ENCODE results near the gene PLCL2.

PLCL2 gene

DNA sequence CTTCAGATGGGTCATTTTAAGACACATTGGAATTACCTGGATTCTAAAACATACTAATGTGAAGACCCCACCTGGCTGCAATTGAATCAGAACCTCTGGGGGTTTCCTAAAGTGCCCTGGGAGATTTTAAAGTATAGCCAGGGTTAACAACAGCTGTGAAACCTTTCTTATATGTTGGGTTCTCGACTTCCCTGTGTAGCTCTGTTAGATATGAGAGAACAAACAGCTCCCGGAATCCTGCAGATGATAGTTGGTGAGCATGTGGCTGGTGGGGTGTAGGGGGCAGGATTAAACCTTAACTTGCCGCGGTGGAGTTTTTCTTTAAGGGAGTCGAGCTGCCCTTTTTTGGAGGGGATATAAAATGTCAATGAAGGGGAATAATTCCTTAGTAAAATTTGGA is 12.1 kb downstream of the PLCL2 start:
- no peak for DNase-seq

DNA sequence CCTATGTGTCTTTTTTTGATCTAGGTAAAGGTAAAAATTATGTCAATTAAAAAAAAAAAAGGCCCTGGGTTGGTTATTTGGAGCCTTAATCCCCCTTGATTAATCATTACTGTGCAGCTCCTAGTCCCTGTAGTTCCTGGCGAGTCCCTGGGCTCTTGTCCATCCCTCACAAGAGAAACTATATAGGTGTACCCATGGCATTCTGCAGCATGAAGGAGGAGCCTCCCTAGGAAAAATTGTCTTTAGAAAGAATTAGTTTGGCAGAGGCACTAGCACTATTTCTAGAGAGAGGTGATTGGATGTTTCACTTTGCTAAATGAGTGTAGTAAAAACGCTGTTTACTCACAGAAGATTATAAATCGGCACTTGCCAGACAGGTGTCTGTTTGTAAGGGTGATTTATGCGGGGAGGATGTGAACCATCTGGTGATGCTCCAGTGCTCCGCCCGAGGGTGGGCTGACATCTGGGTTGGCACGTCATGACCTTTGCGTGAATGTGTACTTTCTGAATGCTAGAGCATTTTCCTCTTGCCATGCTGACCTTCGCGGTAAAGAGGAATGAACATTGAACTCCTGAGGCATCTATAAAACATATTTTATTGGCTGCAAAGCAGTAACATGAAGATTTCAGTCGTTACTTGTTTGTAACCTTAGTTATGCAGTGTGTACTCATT is 12.6 kb downstream of the PLCL2 start:
- DNase-seq: no peak

DNA sequence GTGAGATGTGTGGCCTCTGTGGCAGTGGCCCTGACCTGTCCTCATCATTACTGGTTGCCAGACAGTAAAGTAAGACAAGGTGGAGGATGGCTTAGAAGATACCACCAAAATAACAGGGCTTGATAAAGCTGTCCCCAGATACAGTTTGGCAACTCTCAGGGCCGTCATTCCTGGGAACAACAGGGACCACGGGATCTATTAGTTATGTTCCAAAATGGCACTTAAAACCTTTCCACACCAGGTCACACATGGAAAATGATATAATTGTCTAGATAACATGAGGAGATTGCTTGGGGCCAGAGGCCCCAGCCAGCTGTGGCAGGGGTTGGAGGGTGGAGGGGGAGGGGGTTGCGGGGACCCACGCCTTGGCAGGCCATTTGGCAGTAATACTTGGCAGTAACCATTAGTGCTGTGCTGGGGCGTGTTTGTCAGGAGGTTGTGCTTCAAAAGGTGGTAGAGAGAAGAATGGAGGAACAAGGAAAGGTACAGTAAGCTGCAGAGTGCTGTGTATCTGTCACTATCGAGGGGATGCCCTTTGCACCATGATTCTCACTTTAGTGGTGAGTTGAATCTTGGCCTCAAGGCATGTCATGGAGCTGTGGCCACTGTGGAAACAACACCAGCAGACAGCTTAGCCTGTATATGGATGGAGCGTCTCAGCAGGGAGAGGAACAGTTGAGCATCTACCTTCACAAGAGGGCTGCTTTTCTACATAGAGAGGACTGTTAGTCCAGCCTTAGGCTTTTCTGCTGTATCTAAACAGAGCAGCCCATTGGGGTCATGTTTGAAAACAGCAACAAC is 14.0 kb downstream of the PLCL2 start:
- no peak for DNase-seq

DNA sequence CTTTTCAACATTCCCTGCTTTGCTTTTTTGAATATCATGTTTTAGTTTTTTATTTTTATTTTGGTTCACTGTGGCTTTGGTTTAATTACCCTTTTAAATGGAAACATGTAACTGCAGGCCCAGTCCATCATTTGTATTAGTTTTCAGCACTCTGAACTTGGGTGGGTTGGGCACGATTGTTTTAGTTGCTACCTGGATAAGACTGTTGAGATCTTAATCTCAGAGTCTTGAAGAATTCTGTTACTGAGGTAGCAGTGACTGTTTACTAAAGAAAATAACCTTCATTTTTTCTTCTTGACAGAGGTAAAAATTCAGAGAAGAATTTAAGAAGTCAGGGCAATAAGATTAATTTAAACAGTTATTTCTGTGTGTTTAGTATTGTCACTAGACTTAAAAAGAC is 15.2 kb downstream of the PLCL2 start:
- DNase-seq: no peak

DNA sequence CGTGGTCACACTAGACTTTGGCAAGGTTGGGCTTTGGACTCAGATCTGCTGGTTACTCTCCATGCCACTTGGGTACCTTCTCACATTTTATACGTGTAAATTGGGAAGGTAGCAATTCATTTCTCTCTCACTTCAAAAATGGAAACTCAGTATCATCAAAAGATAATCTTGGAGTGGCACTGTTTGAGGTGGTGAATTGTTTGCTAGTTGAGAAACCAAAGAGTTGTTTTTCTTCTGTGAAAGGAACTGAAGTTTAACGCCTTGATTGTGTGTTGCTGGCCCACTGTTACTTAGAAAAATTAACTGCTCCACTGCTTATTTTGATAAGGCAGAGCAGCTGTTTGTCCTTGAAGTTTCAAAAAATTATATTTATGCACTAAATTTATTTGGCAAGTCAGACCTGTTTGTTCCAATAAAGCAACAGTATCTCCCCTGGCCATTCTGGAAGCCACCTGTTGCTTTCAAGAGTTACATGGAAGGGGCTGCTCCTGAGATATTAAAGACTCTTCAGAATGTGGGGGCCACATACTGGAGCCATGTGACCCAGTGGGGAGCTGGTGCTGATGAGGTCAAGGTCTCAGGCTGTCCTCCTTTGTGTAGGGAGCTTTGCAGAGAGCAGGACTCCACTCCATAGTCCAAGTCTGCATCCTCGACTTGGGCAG is 16.2 kb downstream of the PLCL2 start:
- no peak for DNase-seq

DNA sequence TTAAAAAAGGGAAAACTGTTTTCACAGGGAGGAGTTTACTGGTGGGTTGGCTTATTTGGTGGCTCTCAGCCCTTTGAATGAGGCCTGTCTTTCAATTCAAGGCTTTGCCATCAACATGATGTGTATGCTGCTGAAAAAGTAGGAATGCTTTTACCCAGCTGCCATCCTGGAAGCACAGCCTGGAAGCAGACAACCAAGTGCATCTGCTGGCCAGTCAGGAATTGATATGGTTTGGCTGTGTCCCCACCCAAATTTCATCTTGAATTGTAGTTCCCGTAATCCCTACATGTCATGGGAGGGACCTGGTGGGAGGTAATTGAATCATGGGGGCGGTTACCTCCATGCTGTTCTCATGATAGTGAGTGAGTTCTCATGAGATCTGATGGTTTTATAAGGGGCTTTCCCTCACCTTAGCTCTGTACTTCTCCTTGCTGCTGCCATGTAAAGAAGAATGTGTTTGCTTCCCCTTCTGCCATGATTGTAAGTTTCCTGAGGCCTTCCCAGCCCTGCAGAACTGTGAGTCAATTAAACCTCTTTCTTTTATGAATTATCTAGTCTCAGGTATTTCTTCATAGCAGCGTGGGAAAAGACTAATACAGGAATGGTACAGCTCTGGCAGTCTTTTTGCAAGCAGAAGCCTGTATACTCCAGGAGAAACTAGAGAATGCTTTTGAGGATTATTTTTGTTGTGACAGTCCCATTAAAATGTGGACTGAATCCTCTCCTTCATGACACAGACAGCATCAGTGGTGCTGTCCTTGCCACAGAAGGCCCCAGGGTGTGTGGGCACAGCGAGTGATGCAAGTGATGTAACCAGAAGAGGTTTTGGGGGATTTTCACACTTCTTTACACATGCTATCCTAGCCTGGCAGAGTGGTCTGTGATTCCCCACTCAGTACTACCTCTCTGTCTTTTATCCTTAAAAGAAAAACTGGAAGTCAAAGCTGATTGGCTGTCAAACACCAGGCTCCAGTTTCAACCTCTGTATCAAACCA is 20.0 kb downstream of the PLCL2 start:
- no peak for DNase-seq

DNA sequence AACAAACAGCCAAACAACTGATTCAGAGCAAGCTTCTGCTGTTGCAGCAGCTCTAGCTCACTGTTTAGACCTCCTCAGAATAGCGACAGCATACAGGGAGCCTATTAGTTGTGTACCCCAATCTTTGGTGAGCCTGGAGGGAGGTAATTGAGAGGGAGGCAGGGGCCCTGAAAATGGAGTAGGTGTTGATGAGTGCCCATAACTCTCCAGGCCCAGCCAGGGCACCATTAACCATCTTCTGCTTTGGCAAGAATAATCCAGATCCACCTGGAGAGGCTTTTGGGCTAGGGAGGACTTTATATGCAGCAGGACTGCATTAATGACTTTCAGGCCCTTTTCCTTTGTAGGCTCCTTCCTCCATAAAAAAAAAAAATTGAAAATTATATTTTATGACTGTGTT is 20.9 kb downstream of the PLCL2 start:
- DNase-seq: no peak

DNA sequence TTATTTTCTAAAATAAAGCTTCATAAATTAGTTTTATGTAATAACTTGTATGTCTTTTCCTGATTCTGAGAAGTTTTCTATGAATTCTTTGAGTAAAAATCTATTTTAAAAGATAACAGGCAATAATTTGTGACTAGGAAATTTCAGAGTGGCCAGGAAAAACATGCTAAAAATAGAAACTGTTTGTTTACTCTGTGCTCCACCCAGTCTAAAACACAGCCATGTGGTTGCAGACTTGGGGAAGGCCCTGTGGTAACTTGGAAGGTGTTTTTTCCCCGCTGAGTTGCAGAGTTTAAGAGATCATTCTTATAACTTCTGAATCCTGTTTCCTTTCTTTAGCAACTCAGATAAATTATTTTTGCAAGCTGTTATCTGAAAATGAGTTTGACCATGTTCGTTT is 21.9 kb downstream of the PLCL2 start:
- DNase-seq: no peak

DNA sequence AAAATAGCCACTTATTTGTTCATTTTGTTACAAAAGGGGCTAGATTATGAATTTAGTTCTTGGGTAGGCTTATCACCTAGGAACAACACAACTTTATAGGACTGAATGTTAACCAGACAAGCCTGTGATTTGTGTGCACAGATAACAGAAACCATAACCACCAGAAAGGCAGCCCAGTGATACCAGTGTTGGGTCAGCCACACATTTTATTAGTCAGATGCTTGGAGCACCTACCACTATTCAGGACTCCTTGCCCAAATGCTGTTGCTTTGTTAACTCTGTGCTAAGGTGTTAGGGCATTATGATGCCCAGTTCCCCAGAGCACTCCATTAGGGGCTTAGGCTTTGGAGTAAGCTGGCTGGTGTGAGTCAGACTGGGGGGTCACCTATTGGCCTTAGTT is 22.5 kb downstream of the PLCL2 start:
- no peak for DNase-seq

DNA sequence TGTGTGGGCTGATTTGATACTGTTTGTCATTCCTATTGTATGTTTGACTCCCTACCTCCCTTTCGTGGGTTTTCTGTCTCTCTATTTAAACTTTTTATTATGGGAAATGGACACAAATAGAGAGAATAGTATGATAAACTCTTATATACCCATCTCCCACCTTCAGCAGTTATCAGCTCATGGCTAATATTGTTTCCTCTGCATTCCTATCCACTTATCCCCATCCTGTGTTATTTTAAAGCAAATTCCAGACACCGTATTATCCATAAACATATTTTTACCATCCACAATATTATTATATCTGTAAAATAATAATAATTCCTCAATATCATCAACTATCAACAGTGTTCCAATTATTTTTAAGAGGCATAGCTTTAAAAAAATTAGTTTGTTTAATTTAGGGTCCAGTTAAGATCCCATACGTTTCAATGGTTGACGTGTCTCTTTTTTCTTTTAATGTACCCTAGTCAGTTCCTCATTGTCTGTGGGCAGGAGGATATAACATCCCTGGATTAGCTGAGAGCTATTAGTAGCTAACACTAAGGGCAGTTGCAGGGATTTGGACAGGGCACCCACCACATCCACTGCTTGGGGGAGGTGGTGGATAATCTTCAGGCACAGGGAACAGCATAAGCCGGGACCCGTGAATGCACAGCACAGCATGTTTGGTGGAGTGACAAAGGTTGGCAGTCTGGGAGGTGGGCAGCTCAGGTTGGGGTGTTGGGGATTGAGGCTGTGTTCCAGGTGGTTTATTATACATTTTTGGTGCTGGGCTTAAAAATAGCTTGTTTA is 23.5 kb downstream of the PLCL2 start:
- no peak for DNase-seq

DNA sequence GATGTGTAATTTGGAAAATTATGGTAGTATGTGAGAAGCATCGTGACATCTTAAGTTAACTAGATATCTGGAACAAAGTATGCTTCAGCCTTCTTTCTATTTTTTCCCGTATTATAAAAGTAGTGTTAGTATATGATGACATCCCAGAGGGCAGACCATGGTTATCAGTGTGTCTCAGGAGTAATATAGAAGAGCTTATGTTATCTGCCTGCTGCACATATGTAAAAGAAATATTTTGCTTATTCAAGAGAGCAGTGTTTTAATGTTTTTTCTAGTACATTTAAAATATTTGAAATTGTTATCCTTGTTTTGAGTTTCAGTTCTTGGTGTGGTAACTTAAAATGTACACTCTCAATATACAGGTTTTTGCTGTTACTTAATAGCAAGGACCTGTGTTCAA is 24.1 kb downstream of the PLCL2 start:
- DNase-seq: no peak

DNA sequence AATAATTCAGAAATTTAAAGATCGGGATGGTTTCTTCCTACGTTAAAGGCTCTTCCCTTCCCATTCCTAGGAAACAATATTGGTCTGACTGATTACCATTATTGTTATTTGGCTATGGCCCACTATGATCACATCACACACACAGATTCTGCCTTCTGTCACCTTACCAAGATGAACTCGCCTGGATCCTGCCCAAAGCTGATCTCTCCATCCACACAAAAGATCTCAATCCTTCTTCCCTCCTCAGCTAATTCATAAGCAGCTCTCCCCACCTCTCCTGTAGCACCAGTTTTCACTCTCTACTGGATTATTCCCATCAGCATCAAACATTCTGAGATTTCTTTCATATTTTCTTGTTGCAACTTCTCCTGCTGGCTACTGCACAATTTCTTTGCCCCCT is 25.0 kb downstream of the PLCL2 start:
- DNase-seq: no peak

DNA sequence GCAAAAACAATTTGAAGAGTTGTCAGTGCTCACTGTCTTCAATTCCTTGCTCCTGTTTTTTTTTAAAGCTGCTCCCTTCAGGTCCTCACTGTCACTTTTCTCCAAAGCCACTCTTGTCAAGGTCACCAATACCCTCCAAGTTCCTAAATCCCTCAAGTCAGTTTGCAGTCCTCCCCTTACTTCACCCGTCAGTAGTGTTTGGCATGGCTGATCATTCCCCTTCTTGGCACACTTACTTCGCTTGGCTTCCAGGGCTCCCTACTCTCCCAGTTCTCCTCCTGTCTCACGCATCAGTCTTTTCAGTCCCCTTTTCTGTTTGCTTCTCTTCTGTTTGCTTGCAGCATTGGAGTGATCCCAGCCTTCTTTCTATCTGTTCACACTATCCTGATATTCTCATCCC is 25.5 kb downstream of the PLCL2 start:
- no peak for DNase-seq

DNA sequence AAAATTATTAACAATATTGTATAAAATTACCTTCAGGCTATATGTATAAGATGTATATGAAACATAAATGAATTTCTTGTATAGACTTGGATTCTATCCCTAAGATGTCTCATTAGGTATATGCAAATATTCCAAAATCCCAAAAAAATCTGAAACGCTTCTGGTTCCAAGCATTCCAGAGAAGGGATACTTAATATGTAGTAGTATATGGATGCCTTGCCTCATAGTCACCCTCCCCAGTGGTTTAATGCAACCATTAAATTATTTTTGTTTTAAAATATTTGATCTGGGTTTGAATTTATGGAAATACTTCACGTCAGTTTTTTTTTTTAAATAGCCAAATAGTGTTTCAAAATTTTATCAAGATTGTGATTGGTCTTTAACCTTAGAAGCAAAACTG is 27.2 kb downstream of the PLCL2 start:
- no peak for DNase-seq

DNA sequence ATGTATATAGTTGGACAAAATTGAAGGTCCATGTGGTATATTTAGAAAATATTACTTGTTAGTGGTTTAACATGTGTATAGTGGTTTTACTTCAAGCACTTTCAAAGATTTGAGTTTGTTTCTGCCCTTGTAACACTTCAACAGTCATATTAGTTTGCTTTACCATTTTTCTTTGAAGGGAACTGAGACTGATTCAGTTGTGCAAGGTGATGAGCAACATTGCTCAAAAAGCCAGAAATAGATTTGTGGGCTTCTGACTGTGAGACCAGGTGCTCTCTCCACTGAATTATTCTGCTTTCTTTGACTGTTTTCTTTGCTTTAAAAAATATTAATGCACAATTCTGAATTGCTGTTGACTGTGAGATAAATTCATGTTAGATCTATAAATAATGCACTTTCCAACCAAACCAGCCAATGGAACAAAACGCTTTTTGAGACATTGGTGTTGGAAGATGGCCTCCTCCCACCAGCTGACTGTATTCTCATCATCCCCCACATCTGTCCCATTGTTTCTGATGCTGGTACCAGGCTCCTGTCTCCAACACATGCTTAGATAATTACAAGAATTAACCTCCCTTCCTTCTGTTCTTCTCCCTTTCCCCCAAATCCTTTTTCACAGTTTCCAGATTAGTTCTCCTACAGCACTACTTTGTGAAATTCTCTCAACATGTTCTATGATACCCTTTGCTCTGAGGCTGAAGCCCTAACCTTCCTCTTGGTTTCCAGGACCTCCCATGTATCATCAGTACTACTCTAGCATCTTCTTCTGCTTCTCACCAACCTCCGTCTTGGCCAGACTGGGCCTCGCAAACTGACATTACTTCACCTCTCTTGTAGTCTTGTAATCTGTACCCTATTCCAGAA is 27.9 kb downstream of the PLCL2 start:
- no peak for DNase-seq

DNA sequence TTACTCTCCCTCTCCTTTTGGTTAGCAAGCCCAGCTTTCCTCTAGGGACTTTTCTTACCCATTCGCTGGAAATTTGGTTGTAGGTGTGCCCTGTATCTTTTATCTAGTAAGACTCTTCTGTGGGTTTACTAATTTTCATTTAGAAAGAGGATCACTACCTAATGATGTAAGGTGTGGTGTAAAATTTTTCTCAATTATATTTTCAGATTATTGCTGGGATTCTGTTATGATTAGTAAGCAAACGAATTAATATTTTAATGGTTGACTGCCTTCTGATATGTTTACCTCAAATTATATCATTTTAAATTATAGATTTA is 28.5 kb downstream of the PLCL2 start:
- DNase-seq: no peak

DNA sequence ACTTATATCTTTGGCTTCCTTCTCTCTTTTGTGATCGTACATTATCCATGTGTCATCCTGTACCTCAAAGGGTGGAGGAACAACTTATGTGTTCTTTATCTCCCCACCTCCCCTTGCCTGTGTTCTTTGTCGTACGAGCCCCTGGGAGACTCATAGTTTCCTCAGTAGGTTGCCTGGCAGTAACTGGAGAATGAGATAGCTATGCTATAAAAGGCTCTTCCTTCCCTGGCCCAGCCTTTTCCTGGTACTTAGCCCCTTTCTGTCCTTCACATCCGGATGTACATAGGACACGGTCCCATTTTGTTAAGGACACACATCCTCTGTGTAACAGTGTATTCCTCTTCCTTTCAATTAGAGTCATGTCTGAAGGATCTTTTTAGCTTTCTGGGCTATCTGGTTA is 32.1 kb downstream of the PLCL2 start:
- DNase-seq: no peak

DNA sequence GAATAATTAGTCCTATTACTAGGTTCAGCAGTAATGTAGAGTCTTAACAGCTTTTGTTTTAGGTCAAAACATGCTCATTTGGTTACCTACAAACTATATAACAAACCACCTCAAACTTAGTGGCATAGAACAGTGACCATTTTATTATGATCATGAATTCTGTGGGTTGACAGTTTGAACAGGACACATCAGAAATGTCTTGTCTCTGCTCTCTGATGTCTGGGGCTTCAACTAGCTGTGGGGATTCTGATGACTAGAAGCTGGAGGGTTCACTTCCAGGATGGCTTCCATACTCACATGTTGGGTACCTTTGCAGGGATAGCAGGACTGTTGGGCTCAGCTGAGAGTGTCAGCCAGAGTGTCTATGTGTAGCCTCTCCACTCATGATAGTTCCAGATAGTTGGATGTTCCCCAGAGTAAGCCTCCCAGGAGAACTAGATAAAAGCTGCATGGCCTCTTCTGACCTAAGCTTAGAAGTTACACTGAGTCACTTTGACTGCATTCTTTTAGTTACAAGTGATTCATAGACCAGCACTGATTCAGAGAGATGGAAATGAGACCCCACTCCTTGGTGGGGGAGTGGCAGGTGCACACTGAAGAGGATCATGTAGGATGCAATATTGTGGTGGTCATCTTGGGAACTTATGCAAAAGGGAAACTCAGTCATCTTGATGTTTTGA is 32.6 kb downstream of the PLCL2 start:
- DNase-seq: no peak

DNA sequence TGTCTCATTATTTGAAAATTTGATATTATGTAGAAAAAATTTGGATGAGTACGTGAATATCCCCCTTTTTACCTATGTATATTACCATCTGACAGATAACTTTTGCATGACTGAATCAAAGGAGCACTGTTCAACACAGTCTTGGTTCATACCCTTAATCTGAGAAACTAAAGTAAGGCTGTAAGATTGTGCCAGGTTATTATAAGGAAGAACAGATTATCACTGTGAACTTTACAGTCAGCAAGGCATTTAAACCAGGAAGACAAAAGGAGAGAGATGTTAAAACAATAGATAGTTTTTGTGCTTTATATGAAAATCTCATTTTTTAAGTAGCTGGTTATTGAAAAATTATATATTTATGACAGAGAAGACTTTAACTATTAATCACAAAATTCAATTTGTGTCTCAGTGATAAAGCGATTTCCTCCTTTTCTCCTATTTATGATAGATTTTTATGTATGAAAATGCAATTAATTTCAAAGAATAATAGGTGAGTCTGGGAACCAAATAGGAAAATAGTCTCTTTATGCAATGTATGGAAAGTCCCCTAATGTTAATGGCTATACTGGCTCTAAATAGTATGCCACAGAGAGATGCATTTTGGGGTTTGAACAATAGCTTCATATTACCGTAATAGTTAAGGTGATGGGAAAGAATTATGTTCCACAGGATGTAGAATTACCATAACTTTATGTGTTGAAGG is 33.4 kb downstream of the PLCL2 start:
- DNase-seq: no peak

DNA sequence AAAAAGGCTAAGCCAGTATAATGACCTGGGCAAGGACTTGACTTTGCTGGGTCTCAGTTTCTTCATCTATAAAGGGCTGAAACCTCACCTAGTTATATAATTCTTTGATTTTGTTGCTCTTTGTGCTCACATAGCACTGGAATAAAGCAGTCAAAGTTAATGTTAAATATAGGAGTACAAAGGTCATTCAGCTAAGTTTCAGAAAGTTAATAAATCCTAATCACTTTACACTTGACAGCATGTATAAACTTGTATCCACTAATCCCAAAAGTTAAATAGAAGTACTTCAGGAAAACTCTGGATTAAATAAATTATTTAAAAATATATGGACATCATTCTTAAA is 33.9 kb downstream of the PLCL2 start:
- DNase-seq: no peak

Measured in NCI-H2081 treated with DMSO at 0.1 percent for 48 hours (cell line).